ENCODE measurements around the gene NAPSA.
"Not testable (repeated sequence)": the region's sequence is repeated elsewhere in the genome, so short reads cannot be mapped to it uniquely, and the experiment has no call there.

The NAPSA gene

GRCh38 chr19:50358483-50359327 is 6.7 kb downstream of the NAPSA start:
- Mint-ChIP-seq H3K36me3 (ENCODE audit: low read depth) (peaks cover 2% of the 10 kb centered on the region), H3K4me1 (ENCODE audit: low read depth) (peaks cover 40% of the 10 kb centered on the region), H3K27me3 (ENCODE audit: low read depth) (no peaks in the 10 kb centered on the region), H3K9me3 (no peaks in the 10 kb centered on the region), H3K4me3 (peak overlapping the region; percentile 92), H3K27ac (peak overlapping the region; percentile 98)
- DNase-seq (ENCODE audit: low spot score) = peak; percentile 82

DNA sequence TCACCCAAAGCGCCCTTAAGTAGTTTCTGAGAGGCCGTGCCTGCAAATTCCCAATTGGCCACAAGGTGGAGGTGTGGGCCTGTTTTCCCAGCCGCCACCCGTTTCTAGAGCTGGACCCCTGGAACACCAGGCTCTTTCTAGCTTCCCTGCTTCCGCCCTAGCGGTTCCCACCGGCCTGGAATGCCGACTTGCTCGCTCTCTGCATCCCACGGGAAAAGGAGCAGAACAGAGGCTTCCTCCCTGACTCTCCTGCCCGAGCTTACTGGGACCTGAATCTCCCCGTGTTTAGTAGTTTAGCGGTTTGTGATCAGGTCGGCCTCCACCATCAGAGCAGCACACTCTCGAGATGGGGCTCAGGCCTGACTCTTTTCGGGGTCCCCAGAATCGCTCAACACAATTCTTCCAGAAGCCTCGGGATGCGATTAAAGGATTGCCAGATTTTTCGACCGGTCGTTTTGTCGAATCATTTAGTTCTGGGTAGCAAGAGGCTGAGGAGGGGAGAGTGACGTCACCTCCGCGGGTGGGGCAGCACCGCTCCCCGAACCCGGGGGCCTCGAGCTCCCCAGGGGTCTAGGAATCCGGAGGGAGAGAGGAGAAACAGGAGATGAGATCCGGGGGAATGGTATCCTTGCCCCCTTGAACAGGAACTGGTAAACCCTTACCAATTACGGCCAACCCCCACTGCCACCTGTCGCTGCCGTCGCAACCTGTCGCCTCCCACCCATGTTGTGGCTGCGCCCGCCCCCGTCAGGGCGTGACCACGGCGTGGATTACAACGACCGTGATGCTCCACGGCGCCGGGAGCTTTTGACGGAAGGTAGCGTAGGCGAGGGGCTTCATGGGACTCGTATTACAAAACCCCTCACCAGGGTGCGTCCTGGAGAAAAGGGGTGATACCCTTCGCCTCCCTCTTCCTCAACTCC is 8.0 kb downstream of the NAPSA start:
- peaks cover 31% of the 10 kb centered on the region for H3K4me1 Mint-ChIP-seq (ENCODE audit: low read depth)
- H3K4me3 Mint-ChIP-seq = peak overlapping the region; percentile 92
- no peaks in the 10 kb centered on the region for H3K9me3 Mint-ChIP-seq
- peak; percentile 84 for DNase-seq (ENCODE audit: low spot score)
- H3K36me3 Mint-ChIP-seq (ENCODE audit: low read depth) = peaks cover 2% of the 10 kb centered on the region
- H3K27me3 Mint-ChIP-seq (ENCODE audit: low read depth) = no peaks in the 10 kb centered on the region
- H3K27ac Mint-ChIP-seq = peak overlapping the region; percentile 98

DNA sequence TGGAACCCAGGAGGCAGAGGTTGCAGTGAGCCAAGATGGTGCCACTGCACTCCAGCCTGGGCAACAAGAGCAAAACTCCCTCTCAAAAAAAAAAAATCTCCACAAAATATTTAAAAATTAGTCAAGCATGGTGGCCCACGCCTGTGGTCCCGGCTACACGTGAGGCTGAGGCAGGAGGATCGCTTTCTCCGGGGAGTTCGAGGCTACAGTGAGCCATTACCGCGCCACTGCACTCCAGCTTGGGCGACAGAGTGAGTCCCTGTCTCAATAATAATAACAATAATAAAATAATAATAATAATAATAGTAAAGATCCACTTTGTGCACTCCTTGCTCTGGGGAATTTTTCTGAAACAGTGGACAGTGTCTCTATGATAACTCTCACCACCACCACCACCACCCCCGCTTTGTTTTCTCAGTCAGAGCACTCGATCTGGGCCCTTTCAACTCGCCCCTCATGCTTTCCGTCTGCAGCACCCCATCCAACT is 8.7 kb downstream of the NAPSA start:
- DNase-seq (ENCODE audit: low spot score) = no peak
- peak overlapping the region; percentile 92 for H3K4me3 Mint-ChIP-seq
- no peaks in the 10 kb centered on the region for H3K27me3 Mint-ChIP-seq (ENCODE audit: low read depth)
- H3K27ac Mint-ChIP-seq = peak overlapping the region; percentile 98
- no peaks in the 10 kb centered on the region for H3K9me3 Mint-ChIP-seq
- peaks cover 2% of the 10 kb centered on the region for H3K36me3 Mint-ChIP-seq (ENCODE audit: low read depth)
- peaks cover 25% of the 10 kb centered on the region for H3K4me1 Mint-ChIP-seq (ENCODE audit: low read depth)

GRCh38 chr19:50353487-50353880 is 12.0 kb downstream of the NAPSA start:
- H3K9me3 Mint-ChIP-seq; H3K4me3 Mint-ChIP-seq; H3K36me3 Mint-ChIP-seq (ENCODE audit: low read depth); DNase-seq (ENCODE audit: low spot score); H3K27ac Mint-ChIP-seq; H3K27me3 Mint-ChIP-seq (ENCODE audit: low read depth); H3K4me1 Mint-ChIP-seq (ENCODE audit: low read depth): not testable (repeated sequence)

DNA sequence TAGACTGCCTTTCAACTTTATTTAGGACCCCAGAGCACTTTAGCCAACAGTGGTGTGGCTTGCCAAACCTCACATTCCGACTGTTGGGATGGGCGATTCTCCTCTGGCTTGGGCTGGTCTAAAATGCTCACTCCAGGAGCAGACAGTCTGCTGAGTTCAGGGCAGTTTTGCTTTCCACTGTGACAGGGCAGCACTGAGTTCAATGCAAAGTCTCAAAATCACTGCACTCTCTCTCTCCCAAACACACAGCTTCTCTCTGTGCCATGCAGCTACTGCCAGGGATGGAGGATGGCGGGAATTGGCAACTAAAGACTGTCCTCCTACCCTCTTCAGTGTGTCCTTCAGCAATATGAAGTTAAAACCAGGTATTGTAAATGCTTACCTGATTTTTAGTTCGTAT is 13.2 kb downstream of the NAPSA start:
- Mint-ChIP-seq H3K27ac (no peak overlapping the region), H3K36me3 (ENCODE audit: low read depth) (no peaks in the 10 kb centered on the region), H3K9me3 (no peaks in the 10 kb centered on the region), H3K4me1 (ENCODE audit: low read depth) (peaks cover 10% of the 10 kb centered on the region), H3K27me3 (ENCODE audit: low read depth) (no peaks in the 10 kb centered on the region), H3K4me3 (no peak overlapping the region)
- DNase-seq (ENCODE audit: low spot score) = no peak

DNA sequence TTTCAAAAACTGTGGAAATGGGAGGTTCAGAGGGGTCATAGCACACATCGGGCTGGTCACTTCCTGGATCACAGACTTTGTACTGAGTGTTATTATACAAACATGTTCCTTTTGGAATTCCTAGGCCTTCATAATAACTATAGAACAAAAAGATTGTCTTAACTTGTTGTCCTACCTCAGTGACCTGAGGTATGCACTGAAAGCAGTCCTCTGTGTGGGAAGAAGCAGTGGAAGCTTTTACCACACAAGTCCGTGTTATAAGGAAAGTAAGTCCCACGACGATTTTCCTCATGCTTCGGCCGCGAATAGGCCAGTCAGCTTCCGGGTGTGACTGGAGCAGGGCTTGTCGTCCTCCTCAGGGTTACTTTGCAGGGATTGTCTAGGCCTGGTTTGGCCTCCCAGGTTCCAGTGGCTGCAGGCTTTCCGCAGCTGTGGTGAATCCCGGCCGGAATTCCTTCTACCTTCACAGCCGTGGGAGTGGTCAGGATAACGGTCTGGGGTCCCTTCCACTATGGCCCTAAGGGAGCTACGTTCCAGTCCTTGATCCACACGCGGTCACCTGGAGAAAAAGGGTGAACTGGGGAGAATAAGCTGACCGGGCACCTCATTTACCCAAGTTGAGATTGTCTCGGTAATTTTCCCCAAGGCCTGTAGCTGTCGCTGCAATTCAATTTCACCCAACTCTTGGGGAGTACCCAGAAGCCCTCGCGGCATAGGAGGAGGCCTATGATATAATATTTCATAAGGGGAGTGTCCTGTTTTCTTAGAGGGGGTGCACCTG is 16.0 kb downstream of the NAPSA start:
- peaks cover 12% of the 10 kb centered on the region for H3K36me3 Mint-ChIP-seq (ENCODE audit: low read depth)
- no peak for DNase-seq (ENCODE audit: low spot score)

DNA sequence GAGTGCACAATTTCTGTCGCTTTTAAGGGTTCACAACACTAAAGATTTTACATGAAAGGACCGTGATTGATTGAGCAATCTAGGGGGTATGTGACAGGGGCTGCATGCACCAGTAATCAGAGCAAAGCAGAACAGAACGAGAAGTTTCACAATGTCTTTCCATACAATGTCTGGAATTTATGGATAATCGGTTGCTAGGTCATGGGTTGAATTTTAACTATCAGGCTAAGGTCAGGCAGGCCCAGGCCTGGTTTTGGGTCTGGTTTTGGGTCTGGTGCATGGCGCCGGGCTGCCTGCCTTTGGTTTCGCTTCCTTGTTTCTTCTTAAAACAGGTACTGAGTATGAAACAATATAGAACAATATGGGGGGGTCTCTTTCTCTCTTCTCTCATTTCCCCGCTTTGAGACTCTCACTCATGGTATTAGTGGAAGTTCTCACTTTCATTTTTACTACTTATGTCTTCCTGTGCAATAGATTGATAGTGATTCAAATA is 18.3 kb downstream of the NAPSA start:
- H3K9me3 Mint-ChIP-seq; H3K27me3 Mint-ChIP-seq (ENCODE audit: low read depth); DNase-seq (ENCODE audit: low spot score): not testable (repeated sequence)
- H3K4me3 Mint-ChIP-seq = peak overlapping the region; percentile 76
- peaks cover 17% of the 10 kb centered on the region for H3K4me1 Mint-ChIP-seq (ENCODE audit: low read depth)
- peak overlapping the region; percentile 89 for H3K27ac Mint-ChIP-seq
- H3K36me3 Mint-ChIP-seq (ENCODE audit: low read depth) = peaks cover 19% of the 10 kb centered on the region

More for the DNA sequence above, 16.0 kb downstream of the NAPSA start:
- H3K27me3 Mint-ChIP-seq (ENCODE audit: low read depth) = no peaks in the 10 kb centered on the region
- peaks cover 17% of the 10 kb centered on the region for H3K4me1 Mint-ChIP-seq (ENCODE audit: low read depth)
- H3K4me3 Mint-ChIP-seq = no peak overlapping the region
- H3K27ac Mint-ChIP-seq = no peak overlapping the region
- H3K9me3 Mint-ChIP-seq = peaks cover 8% of the 10 kb centered on the region

- Mint-ChIP-seq H3K9me3 (peaks cover 8% of the 10 kb centered on the region), H3K27me3 (ENCODE audit: low read depth) (no peaks in the 10 kb centered on the region), H3K27ac (peak overlapping the region; percentile 49), H3K4me1 (ENCODE audit: low read depth) (peaks cover 17% of the 10 kb centered on the region), H3K4me3 (no peak overlapping the region), H3K36me3 (ENCODE audit: low read depth) (peaks cover 22% of the 10 kb centered on the region)
- no peak for DNase-seq (ENCODE audit: low spot score)
These were observed 20.6 kb downstream of the NAPSA start for GRCh38 chr19:50344661-50345318.

DNA sequence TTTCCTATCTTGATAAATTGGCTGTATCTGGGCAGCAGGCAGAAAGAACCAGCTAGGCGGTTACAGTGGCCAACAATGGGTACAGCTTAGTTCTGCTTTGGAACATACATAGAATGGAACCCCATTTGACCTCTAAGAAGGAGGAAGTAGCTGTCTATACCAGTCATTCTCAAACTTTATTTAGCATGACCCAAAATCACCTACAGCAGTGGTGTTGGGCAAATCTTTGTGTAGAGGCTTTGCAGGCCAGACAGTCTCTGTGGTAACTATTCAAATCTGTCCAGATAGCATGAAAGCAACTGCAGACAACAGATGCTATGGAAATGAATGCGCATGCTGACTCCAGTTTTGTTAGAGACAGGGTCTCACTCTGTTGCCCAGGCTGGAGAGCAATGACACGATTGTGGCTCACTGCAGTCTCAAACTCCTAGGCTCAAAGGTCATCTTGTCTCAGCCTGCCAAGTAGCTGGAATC is 24.3 kb downstream of the NAPSA start:
- no peak for DNase-seq (ENCODE audit: low spot score)
- Mint-ChIP-seq H3K36me3 (ENCODE audit: low read depth) (peaks cover 17% of the 10 kb centered on the region), H3K27me3 (ENCODE audit: low read depth) (no peaks in the 10 kb centered on the region), H3K4me3 (no peak overlapping the region), H3K9me3 (peaks cover 6% of the 10 kb centered on the region), H3K4me1 (ENCODE audit: low read depth) (peaks cover under 1% of the 10 kb centered on the region), H3K27ac (no peak overlapping the region)

DNA sequence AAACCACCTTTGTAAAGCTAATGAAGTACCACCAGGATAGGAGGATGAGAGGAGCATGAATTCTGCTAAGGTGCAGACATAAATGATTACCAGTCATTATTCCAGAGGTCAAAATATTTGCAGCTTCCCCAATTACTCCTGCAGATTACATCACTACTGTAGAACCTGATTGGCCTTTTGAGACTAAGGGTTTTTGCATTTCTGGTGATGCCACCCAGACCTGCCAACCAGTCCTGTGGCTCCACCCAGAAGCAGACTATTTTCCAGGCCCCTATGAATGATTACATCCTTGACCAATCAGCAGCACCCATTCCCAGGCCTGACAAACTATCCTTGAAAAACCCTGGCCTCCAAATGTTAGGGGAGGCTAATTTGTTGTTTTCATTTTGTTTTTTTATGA is 25.1 kb downstream of the NAPSA start:
- Mint-ChIP-seq H3K27ac (no peak overlapping the region), H3K27me3 (ENCODE audit: low read depth) (no peaks in the 10 kb centered on the region), H3K9me3 (peaks cover 4% of the 10 kb centered on the region), H3K4me1 (ENCODE audit: low read depth) (peaks cover 5% of the 10 kb centered on the region), H3K36me3 (ENCODE audit: low read depth) (peaks cover 15% of the 10 kb centered on the region), H3K4me3 (no peak overlapping the region)
- DNase-seq (ENCODE audit: low spot score) = no peak

DNA sequence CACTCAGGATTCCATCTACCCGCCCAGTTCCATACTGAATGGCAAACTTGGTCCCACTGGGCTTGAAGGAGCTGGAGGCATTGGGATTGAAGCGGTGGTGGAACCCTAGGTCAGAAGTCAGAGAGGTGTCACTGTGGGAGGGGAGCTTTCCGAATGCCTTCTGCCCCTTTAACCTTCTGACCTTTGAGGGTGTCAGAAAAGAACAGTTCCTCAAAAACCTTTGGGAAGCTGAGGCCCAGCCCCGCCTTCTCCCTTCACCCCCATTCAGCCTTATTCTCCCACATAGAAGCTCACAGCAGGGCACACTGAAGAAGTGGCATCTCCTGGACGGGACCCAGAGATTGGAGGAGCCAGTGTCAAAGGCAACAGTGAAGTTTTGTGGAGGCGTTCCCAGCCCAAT is 28.4 kb downstream of the NAPSA start:
- not testable (repeated sequence) for H3K27ac Mint-ChIP-seq; H3K27me3 Mint-ChIP-seq (ENCODE audit: low read depth); H3K9me3 Mint-ChIP-seq; H3K36me3 Mint-ChIP-seq (ENCODE audit: low read depth); H3K4me3 Mint-ChIP-seq; DNase-seq (ENCODE audit: low spot score)
- peaks cover 25% of the 10 kb centered on the region for H3K4me1 Mint-ChIP-seq (ENCODE audit: low read depth)

- no peaks in the 10 kb centered on the region for H3K9me3 Mint-ChIP-seq
- H3K27ac Mint-ChIP-seq = peak overlapping the region; percentile 71
- H3K27me3 Mint-ChIP-seq (ENCODE audit: low read depth) = no peaks in the 10 kb centered on the region
- peak overlapping the region; percentile 61 for H3K4me3 Mint-ChIP-seq
- DNase-seq (ENCODE audit: low spot score) = no peak
- peaks cover 39% of the 10 kb centered on the region for H3K4me1 Mint-ChIP-seq (ENCODE audit: low read depth)
- no peaks in the 10 kb centered on the region for H3K36me3 Mint-ChIP-seq (ENCODE audit: low read depth)
These were observed 30.6 kb downstream of the NAPSA start for GRCh38 chr19:50334741-50335421.

Measured in T-helper 2 cell treated with Interferon-gamma antibody and Interleukin-4, amounts not matched to agents 5 μg/mL and 100 μg/mL, for 36 hours (primary cell).